Measurements from ENCODE around the gene FNDC3A.

GRCh38 chr13:49140910-49141611 is 165.3 kb downstream of the FNDC3A start:
- TF ChIP-seq CTCF (IDR thresholded peaks at IDR 0.05) = no peak
- no peak for TF ChIP-seq POLR2A (IDR thresholded peaks at IDR 0.05)

All from stomach (tissue), 4 donors.